PC-3 (cell line): ENCODE results near the gene EFHC1.

ENCODE experiments used
- EZH2 ChIP-seq: fragments of 300-600 bp; sonication (generic); IDR thresholded peaks from one replicate; pipeline ENCODE4 v1.6.1; 2017; ENCODE audit warnings: antibody characterized with exemption, mild to moderate bottlenecking, low read length; ENCODE audit not compliant: unreplicated experiment
- TF ChIP-seq, protein P1 (sequence below): fragments of 300-600 bp; sonication (generic); conservative IDR thresholded peaks from 2 replicates; pipeline ENCODE4 v1.5.1; 2017; ENCODE audit warnings: antibody characterized with exemption, low read depth, mild to moderate bottlenecking, low read length

DNA sequence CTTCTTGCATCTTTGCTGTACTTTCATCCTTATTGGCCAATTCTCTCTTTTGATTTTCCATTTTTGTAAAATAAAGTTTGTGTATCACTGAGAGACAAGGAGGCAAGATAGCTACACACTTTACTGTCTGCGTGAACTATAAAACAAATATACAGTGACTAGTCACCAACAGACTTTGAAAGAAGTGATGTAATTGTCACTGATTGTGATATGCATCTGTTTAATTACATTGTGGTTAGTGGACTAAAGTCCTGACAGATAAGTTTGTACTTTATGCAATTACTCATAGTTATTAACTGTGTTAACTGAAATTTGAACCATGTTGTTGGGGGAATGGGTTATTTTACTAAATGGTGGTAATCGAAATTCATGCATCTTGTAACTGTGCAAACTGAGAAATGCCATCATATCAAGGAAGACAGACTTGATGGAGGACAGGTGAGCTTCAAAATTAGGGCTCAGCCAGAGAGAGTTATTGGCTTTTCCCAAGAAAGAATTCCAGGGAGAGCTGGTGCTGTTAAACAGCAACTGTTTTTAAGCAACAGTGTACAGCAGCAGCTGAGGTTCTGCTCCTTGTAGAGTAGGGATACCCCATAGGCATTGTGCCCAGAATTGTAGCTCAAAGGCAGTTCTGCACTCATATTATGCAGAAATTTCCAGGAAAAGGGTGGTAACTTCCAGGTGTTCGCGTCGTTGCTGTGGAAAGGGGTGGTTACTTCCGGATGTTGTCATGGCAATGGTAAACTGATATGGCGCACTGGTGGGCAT lies 62.9 kb downstream of the EFHC1 start:
- TF ChIP-seq, protein P1, sequence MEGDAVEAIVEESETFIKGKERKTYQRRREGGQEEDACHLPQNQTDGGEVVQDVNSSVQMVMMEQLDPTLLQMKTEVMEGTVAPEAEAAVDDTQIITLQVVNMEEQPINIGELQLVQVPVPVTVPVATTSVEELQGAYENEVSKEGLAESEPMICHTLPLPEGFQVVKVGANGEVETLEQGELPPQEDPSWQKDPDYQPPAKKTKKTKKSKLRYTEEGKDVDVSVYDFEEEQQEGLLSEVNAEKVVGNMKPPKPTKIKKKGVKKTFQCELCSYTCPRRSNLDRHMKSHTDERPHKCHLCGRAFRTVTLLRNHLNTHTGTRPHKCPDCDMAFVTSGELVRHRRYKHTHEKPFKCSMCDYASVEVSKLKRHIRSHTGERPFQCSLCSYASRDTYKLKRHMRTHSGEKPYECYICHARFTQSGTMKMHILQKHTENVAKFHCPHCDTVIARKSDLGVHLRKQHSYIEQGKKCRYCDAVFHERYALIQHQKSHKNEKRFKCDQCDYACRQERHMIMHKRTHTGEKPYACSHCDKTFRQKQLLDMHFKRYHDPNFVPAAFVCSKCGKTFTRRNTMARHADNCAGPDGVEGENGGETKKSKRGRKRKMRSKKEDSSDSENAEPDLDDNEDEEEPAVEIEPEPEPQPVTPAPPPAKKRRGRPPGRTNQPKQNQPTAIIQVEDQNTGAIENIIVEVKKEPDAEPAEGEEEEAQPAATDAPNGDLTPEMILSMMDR, result no peak
- TF ChIP-seq EZH2, result no peak
